Type B pancreatic cell (in vitro differentiated cells): ENCODE data around the gene IGF1. TPM values are rescaled to one million over a fixed set of nuclear protein-coding genes. Genes with fewer than 3 reads are reported as not detected.

Experiments used
- DNase-seq: peaks from one replicate; pipeline ENCODE4 v3.0.0; 2021; ENCODE audit warnings: mixed read lengths; ENCODE audit not compliant: unreplicated experiment; ENCODE audit errors: extremely low spot score
- H3K27ac Mint-ChIP-seq: 2 replicates; pipeline ENCODE4 v1.8.0; 2021; ENCODE audit warnings: mild to moderate bottlenecking, mixed read lengths
- H3K27me3 Mint-ChIP-seq: 2 replicates; pipeline ENCODE4 v1.8.0; 2021; ENCODE audit warnings: mixed read lengths
- H3K36me3 Mint-ChIP-seq: 2 replicates; pipeline ENCODE4 v1.8.0; 2021; ENCODE audit warnings: mixed read lengths
- H3K4me1 Mint-ChIP-seq: one replicate; pipeline ENCODE4 v1.8.0; 2021; ENCODE audit warnings: mixed read lengths; ENCODE audit not compliant: unreplicated experiment
- H3K4me3 Mint-ChIP-seq: 2 replicates; pipeline ENCODE4 v1.8.0; 2021; ENCODE audit warnings: mild to moderate bottlenecking, mixed read lengths
- H3K9me3 Mint-ChIP-seq: 2 replicates; pipeline ENCODE4 v1.8.0; 2021; ENCODE audit warnings: mixed read lengths
- total RNA-seq: library from RNA; stranded (reverse); gene quantifications from 2 replicates; pipeline ENCODE4 v1.2.1, GENCODE V29; 2021; ENCODE audit warnings: low replicate concordance
- TF ChIP-seq, protein P1 (sequence below): fragments of 200-600 bp; sonication (generic); conservative IDR thresholded peaks from 2 replicates; pipeline ENCODE4 v1.5.0; 2021; ENCODE audit warnings: antibody characterized with exemption, mild to moderate bottlenecking

The IGF1 gene
- total RNA-seq, 1 donor from 2014 or later, result 16.1 TPM

DNA sequence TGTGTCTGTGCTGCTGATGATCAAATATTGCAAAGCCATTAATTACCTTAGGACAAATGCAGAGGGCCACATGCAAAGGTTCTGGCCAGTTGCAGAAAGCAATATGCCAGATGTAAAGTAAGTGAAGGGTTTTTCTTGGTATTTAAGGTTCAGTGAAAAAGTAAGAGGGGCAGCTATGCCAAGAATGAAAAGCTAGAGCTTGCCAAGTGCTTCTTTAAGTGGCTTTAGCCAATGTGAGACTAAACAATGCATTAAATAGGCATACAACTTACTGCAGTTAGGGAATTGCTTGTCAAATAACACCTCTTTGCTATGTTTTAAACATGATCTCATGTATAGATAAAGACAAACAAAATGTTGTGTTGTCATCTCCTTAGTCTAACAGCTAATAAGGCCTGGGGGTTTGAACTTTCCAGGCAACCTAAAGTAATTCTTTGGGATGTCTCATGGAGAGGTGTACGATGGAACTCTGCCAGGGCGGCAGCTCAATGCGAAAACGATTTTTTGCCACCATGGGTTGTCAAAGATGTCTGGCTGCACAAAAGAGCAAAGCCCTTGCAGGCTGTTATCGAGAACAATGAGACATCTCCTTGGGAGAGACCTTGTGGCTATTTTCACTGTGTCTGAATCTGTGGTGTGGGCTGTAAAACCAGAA, 12.0 kb downstream of the IGF1 start:
- no peak overlapping the region for H3K4me3 Mint-ChIP-seq
- no peaks in the 10 kb centered on the region for H3K36me3 Mint-ChIP-seq
- peaks cover 4% of the 10 kb centered on the region for H3K27me3 Mint-ChIP-seq
- no peak overlapping the region for H3K27ac Mint-ChIP-seq
- no peak for DNase-seq
- peaks cover 5% of the 10 kb centered on the region for H3K9me3 Mint-ChIP-seq
- TF ChIP-seq, protein P1, sequence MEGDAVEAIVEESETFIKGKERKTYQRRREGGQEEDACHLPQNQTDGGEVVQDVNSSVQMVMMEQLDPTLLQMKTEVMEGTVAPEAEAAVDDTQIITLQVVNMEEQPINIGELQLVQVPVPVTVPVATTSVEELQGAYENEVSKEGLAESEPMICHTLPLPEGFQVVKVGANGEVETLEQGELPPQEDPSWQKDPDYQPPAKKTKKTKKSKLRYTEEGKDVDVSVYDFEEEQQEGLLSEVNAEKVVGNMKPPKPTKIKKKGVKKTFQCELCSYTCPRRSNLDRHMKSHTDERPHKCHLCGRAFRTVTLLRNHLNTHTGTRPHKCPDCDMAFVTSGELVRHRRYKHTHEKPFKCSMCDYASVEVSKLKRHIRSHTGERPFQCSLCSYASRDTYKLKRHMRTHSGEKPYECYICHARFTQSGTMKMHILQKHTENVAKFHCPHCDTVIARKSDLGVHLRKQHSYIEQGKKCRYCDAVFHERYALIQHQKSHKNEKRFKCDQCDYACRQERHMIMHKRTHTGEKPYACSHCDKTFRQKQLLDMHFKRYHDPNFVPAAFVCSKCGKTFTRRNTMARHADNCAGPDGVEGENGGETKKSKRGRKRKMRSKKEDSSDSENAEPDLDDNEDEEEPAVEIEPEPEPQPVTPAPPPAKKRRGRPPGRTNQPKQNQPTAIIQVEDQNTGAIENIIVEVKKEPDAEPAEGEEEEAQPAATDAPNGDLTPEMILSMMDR, result no peak
- peaks cover 19% of the 10 kb centered on the region for H3K4me1 Mint-ChIP-seq

DNA sequence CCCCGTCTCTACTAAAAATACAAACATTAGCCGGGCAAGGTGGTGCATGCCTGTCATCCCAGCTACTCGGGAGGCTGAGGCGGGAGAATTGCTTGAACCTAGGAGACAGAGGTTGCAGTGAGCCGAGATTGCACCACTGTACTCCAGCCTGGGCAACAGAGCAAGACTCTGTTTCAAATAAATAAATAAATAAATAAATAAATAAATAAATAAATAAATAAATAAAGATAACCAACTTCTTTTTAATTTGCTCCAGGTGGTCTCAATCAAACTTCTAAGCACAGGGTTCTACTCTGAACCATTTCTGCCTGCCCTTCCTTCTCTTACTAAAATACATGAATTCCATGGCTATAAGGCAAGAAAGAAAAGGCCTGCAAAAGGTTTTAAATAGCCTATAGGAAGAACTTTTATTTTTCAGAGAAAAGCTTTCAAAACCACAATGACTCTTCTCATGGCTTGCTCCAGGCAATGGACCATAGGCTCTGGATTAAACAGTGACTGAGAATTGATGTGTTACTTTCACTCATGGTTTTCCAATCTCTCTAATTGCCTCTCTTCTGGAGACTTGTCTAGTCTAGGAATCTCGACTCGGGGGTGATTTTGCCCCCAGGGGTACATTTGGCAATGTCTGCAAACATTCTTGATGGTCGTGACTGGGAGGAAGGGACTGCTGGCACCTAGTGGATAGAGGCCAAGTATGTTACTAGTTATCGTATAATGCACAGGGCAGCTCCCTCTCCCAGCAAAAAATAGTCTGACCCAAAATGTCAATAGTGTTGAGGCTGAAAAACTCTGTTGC, 14.4 kb downstream of the IGF1 start:
- Mint-ChIP-seq H3K36me3 (peaks cover 5% of the 10 kb centered on the region), H3K4me3 (no peak overlapping the region), H3K4me1 (peaks cover 5% of the 10 kb centered on the region), H3K9me3 (no peaks in the 10 kb centered on the region), H3K27ac (no peak overlapping the region), H3K27me3 (peaks cover 6% of the 10 kb centered on the region)
- DNase-seq, result no peak
- TF ChIP-seq, protein P1, result no peak

- peaks cover 1% of the 10 kb centered on the region for H3K4me1 Mint-ChIP-seq
- H3K36me3 Mint-ChIP-seq, result peaks cover 5% of the 10 kb centered on the region
- H3K9me3 Mint-ChIP-seq, result no peaks in the 10 kb centered on the region
- H3K27ac Mint-ChIP-seq, result no peak overlapping the region
- no peak for DNase-seq
- H3K4me3 Mint-ChIP-seq, result no peak overlapping the region
- TF ChIP-seq, protein P1, result no peak
- peaks cover 6% of the 10 kb centered on the region for H3K27me3 Mint-ChIP-seq
Measured at GRCh38 chr12:102463659-102464249, 16.6 kb downstream of the IGF1 start.

DNA sequence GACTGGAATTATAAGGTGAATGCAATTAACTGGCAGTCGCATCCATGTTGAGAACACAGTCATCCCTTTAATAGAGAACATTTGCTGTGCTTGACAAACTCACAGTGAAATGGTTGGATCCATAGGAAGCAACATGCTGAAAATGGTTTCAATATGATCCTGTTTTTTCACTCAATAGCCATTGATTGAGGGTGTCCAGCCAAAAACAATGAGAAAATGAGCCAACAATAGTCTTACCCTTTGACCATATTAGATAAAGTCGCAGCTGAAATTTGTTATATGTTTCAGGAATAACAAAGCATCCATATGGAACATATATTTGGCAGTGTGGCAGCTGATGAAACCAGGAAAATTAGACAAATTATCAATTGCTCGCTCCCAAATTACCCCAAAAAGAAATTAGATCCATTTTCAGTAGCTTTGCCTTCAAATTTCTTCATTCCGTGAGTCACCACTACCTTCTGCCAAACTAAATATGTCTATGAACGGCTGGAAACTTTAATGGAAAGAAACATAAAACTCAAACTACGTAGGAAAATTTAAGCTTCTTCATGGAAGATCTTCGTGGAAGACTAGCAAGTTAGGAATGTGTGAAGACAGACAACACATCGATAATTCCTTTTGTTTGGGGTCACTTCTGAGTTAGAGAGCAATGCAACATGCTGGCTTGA, 17.4 kb downstream of the IGF1 start:
- Mint-ChIP-seq H3K4me1 (no peaks in the 10 kb centered on the region), H3K36me3 (peaks cover 5% of the 10 kb centered on the region), H3K27ac (no peak overlapping the region), H3K4me3 (no peak overlapping the region), H3K27me3 (peaks cover 6% of the 10 kb centered on the region), H3K9me3 (no peaks in the 10 kb centered on the region)
- TF ChIP-seq, protein P1, result no peak
- DNase-seq, result no peak

GRCh38 chr12:102462386-102462785, 18.0 kb downstream of the IGF1 start:
- peaks cover 5% of the 10 kb centered on the region for H3K36me3 Mint-ChIP-seq
- H3K27me3 Mint-ChIP-seq, result peaks cover 6% of the 10 kb centered on the region
- TF ChIP-seq, protein P1, result no peak
- no peak overlapping the region for H3K27ac Mint-ChIP-seq
- no peaks in the 10 kb centered on the region for H3K9me3 Mint-ChIP-seq
- no peak overlapping the region for H3K4me3 Mint-ChIP-seq
- no peaks in the 10 kb centered on the region for H3K4me1 Mint-ChIP-seq
- no peak for DNase-seq
